Measurements from ENCODE around the gene CASP5. TPM values are rescaled to one million over a fixed set of nuclear protein-coding genes. Genes with fewer than 3 reads are reported as not detected.

CASP5 gene
- total RNA-seq, 2 experiments from 2014 or later = not detected

DNA sequence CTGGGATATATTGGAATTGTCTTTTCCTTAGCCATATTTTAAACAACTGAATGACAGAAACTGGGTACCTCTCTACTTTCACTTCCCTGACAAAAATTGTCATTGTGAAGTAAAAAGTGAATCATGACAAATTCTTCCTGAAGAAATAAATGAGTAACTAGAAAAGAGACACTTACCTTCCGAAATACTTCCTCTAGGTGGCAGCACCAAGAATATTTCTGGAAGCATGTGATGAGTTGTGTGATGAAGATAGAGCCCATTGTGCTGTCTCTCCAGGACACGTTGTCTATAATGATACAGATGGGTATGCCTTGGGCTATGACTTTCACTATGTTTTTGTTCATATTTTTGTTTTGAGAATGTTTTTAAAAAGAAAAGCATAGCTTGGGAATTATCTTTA, 76.1 kb downstream of the CASP5 start:
- POLR2A ChIA-PET = interaction anchor here (1.4 kb wide), 1 partner anchor 21 kb away, joined by 6 read pairs; the partner anchor contains the start of gene CASP4
- H3K4me1 Mint-ChIP-seq (ENCODE audit: low read depth) = peaks cover 23% of the 10 kb centered on the region

More for the DNA sequence above, 76.1 kb downstream of the CASP5 start:
- TF ChIP-seq, protein P1, sequence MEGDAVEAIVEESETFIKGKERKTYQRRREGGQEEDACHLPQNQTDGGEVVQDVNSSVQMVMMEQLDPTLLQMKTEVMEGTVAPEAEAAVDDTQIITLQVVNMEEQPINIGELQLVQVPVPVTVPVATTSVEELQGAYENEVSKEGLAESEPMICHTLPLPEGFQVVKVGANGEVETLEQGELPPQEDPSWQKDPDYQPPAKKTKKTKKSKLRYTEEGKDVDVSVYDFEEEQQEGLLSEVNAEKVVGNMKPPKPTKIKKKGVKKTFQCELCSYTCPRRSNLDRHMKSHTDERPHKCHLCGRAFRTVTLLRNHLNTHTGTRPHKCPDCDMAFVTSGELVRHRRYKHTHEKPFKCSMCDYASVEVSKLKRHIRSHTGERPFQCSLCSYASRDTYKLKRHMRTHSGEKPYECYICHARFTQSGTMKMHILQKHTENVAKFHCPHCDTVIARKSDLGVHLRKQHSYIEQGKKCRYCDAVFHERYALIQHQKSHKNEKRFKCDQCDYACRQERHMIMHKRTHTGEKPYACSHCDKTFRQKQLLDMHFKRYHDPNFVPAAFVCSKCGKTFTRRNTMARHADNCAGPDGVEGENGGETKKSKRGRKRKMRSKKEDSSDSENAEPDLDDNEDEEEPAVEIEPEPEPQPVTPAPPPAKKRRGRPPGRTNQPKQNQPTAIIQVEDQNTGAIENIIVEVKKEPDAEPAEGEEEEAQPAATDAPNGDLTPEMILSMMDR (IDR thresholded peaks at IDR 0.05) = peak; percentile 71
- DNase-seq = peak in 5 of 14 experiments; percentile 8 to 76 (median 71)
- intact Hi-C loops (cut with DNase I, micrococcal nuclease) = loop anchor here in 1 of 2 experiments (10.0 kb wide), 1 partner anchor 342 kb away; no protein-coding TSS in a partner anchor
- Histone ChIP-seq H3K9me3 (ENCODE audit: control insufficient read depth in 1 of 2, insufficient read depth in 1 of 2, low read length in 2 of 2) (no peaks in the 10 kb centered on the region), H3K4me3 (ENCODE audit: low read length) (no peak overlapping the region), H3K36me3 (ENCODE audit: insufficient read depth, low read length) (peaks cover 86% of the 10 kb centered on the region), H3K27ac (ENCODE audit: low read depth in 1 of 2, low read length in 2 of 2) (no peak overlapping the region), H3K27me3 (ENCODE audit: control insufficient read depth in 1 of 2, insufficient read depth in 2 of 2, low read length in 2 of 2) (no peaks in the 10 kb centered on the region), H3K4me1 (ENCODE audit: insufficient read depth, low read length) (no peaks in the 10 kb centered on the region)
- H3K36me3 Mint-ChIP-seq (ENCODE audit: low read depth) = peaks cover 87% of the 10 kb centered on the region
- H3K9me3 Mint-ChIP-seq = no peaks in the 10 kb centered on the region
- CTCF ChIA-PET = interaction anchor here (1.7 kb wide), 1 partner anchor 15 kb away, joined by 4 read pairs; no protein-coding TSS in a partner anchor
- H3K4me3 Mint-ChIP-seq = no peak overlapping the region
- peak overlapping the region; percentile 2 for H3K27ac Mint-ChIP-seq
- H3K27me3 Mint-ChIP-seq = no peaks in the 10 kb centered on the region
- ATAC-seq (ENCODE audit: poor library complexity) = peak; percentile 86

Other genes with a start within 250 kb of the CASP5 start
- not detected for gene CASP12, start 124.7 kb downstream of the CASP5 start, total RNA-seq
- gene CASP4, start 54.6 kb downstream of the CASP5 start, total RNA-seq = 10 to 100 TPM; 54.3 to 56.3 TPM
- gene CASP1, start 12.0 kb upstream of the CASP5 start, total RNA-seq = 10 to 100 TPM; 15.6 to 17.6 TPM
- gene CARD16, start 22.2 kb upstream of the CASP5 start, total RNA-seq = 10 to 100 TPM; 22.4 to 23.6 TPM
- gene CARD18, start 116.6 kb upstream of the CASP5 start, total RNA-seq = not detected

All from CD4-positive, alpha-beta T cell (primary cell).